GM21390 (cell line): ENCODE results near the gene TRIM41.
"Not testable (repeated sequence)": the region's sequence is repeated elsewhere in the genome, so short reads cannot be mapped to it uniquely, and the experiment has no call there.

Experiments
- ATAC-seq: cut with Tn5 transposase; IDR thresholded peaks from one replicate; pipeline ENCODE4 v1.9.1; 2021; ENCODE audit not compliant: unreplicated experiment

The TRIM41 gene

GRCh38 chr5:181223058-181223728, at the start of gene TRIM41:
TRIM41 (plus strand) TSS chr5:181223281; CDS start chr5:181224000, 719 bp downstream.
- ATAC-seq: peak; percentile 63

DNA sequence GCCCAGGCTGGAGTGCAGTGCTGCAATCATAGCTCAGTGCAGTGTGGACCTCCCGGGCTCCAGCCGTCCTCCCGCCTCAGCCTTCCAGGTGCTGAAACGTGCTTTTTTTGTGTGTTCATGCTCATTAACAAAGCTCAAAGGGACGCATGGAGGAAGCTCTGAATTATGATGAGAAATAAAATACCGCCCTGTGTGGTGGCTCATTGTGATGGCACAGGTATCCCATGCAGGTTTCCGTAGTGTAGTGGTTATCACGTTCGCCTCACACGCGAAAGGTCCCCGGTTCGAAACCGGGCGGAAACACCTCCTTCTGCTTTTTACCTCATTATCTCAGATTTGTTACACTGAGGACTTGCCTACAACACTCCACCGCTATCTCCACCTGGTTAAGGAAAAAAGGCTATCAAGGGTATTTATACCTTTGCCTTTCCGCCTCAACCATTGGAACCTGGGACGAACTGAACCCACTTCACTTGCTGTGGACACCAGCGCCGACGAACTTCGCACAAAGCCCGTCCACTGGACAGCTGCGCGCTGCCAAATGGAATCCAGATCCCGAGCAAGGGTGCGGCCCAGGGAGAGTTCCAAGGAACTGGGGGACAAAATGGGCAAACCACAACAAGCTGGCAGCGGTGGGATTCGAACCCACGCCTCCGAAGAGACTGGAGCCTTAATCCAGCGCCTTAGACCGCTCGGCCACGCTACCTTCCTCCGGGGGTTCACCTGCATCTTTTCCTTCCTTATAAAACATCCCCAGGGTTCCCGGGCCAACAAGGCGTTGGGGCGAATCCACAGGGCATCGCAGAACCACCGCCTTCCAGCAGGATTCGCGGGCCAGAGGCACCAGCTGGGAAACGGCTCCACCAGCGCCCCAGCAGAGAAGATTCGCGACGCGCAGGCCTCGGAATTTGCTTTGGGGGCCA, 49.4 kb upstream of the TRIM41 start:
- peak; percentile 53 for ATAC-seq

DNA sequence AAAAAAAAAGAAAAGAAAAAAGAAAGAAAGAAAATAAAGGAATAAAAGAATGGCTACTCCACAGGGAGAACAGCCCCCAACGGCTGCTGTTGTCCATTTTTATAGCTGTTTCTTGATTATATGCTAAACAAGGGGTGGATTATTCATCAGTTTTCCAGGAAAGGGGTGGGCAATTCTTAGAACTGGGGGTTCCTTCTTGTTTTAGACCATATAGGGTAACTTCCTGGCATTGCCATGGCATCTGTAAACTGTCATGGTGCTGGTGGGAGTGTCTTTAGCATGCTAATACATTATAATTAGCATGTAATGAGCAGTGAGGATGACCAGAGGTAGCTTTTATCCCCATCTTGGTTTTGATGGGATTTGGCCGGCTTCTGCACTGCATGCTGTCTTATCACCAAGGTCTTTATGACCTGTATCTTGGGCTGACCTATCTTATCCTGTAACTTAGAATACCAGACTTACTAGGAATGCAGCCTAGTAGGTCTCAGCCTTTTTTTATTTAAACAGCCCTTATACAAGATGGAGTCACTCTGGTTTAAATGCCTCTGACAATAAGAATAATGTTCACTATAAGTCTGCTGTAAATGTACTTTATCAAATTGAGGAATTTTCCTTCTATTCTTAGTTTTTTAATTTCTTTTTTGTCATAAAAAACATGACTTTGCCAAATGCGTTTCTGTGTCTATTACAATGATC, 46.7 kb upstream of the TRIM41 start:
- no peak for ATAC-seq

- not testable (repeated sequence) for ATAC-seq
Measured at GRCh38 chr5:181177559-181177958, 45.5 kb upstream of the TRIM41 start.

DNA sequence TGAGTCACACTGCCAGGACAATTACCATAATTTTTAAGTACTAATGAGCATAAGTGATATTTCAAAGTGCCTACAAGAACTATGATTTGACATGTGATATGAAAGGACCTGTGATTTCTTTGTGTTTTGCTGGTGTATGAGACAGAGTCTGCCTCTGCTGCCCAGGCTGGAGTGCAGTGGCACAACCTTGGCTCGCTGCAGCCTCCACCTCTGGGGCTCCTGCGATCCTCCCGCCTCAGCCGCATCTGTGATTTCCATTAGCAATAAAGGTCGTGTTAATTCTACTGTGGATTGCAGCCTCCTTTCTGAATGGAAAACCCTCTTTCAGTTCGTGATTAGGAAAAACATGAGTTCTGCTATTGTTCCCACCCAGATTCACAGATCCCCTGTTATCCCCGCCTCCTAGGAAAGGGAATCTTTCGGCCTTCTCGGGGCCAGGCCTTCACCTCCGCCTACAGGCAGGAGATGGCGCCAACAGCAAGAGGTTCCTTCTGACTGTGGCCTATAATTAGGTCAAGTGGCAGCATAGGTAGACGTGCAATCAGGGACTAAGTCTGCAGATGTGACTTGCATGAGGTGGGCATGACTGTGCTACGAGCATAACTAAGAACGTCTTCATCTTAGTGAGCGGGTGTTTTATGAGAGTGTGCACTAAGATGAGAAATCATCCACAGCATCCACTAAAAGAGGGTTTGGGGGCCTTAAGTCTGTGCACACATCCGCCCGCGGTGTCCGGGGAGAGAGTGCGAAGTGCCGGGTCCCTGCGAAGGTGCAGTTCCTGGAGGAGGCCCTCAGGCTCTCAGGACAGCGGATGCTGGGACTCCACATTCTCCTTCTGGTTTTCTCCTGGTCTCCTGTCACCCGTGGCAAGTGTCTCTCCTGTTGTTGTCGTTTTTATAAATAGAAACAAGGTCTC, 41.2 kb upstream of the TRIM41 start:
- ATAC-seq: peak; percentile 62

GRCh38 chr5:181182651-181183050, 40.4 kb upstream of the TRIM41 start:
- no peak for ATAC-seq

DNA sequence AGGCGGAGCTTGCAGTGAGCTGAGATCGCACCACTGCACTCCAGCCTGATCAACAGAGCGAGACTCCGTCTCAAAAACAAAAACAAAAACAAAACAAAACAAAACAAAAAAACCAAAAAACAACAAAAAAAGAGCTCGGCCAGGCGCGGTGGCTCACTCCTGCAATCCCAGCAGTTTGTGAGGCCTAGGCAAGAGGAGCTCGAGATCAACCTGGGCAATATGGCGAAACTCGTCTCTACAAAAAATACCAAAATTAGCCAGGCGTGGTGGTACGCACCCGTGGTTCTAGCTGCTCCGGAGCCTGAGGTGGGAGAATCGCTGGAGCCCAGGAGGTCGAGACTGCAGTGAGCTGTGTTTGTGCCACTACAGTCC, 38.2 kb upstream of the TRIM41 start:
- ATAC-seq: no peak

GRCh38 chr5:181185560-181185959, 37.5 kb upstream of the TRIM41 start:
- no peak for ATAC-seq

- no peak for ATAC-seq
Measured at GRCh38 chr5:181186022-181186421, 37.1 kb upstream of the TRIM41 start.

DNA sequence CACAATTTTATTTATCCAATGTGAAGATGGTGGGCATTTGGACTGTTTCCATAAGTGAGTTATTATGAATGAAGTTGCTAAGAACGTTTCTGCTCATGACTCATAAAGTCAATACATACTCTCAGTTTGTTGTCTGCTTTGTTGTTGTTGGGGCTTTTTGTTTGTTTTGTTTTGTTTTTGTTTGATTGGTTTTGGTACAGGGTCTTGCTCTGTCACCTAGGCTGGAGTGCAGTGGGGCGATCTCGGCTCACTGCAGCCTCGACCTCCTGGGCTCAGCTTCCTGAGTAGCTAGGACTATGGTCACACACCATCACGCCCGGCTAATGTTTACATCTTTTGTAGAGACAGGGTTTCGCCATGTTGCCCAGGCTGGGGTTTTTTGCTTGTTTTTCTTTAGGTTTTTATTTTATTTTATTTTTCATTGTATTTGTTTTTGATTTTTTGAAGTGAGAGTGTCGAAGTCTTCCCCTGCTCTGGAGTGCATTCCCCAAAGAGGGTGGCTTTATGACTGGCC, 36.0 kb upstream of the TRIM41 start:
- ATAC-seq: no peak

- ATAC-seq: no peak
Measured at GRCh38 chr5:181187500-181188213, 35.4 kb upstream of the TRIM41 start.

GRCh38 chr5:181188700-181189362, 34.2 kb upstream of the TRIM41 start:
- ATAC-seq: no peak

- no peak for ATAC-seq
Measured at GRCh38 chr5:181189363-181189961, 33.6 kb upstream of the TRIM41 start.

DNA sequence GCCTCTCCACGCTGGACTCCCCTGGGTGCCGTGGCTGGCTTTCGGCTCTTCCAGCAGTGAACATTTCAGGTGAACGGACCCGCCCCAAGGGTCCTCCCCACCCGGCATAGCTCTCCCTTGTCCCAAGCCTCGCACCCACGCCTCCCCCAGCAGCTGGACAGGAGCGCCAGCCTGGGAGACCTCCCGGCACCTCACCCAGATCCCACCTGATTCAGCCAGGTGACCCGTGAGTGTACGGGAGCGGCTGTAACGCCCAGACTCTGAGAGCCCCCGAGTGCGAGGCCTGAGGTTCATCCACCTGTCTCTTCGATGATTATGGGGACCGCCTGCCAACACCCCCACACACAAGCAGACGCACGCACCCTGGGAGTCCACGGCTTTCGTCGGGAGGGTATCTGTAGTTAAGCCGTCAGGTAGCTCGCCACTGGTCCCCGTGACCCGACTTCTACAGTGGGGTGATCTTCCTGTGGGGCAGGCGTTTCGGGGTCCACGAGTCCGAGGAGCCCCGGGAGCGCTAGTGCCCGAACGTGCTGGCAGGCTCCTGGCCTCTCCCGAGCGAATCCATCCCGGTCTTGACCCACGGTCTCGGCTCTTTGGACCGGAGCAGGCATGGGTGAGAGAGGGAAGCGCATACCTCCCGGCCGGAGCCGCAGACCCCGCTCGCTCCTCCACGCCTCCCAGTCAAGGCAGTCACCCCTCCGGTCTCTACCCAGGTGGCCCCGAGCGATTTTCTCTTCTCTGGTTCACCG, 32.9 kb upstream of the TRIM41 start:
- no peak for ATAC-seq

DNA sequence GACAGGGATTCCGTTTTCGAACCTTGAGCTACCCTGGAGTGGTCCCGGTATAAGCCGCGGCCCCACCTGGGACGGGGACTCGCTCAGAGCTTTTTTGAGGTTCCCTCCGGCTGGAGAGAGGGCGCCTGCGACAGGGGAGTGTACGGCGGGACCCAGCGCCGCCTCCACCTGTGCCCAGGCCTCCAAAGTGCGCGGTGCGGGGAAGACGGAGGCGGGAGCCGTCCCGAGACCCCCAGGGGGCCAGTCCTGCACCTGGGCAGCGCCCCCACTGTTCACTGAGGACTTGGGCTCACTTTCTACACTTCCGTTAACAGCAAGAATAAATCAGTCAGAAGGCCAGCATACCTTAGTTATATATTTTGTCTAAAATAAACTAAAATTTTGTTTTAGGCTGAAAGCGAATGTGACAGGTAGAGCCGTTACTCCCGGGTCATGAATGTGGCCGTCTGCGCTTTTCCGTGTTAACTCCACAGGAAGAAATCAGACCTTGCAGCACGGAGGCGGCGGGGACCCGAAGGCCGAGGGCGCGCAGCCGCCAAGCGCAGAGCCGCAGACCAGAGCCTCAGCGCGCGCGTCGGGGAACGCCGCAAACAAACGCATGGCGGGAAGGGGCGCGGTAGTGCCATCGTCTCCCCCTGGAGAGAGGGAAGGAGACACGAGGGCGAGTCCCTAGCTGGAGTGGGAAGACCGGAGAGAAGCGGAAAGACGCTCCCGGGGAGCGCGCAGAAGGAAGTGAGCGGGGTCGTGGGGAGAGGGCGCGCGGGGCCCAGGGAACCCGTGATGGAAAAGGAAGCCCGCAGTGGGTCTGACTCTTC, 32.2 kb upstream of the TRIM41 start:
- ATAC-seq: peak; percentile 9

- ATAC-seq: peak; percentile 57
Measured at GRCh38 chr5:181191526-181192336, 31.4 kb upstream of the TRIM41 start.
